HG02885 (cell line): ENCODE results near the gene IARS1.

Source experiments
- ATAC-seq: cut with Tn5 transposase; IDR thresholded peaks from one replicate; pipeline ENCODE4 v1.9.1; 2021; ENCODE audit warnings: mild to moderate bottlenecking; ENCODE audit not compliant: unreplicated experiment, poor library complexity

The IARS1 gene

GRCh38 chr9:92297611-92298010, 4.1 kb upstream of the IARS1 start:
- ATAC-seq: no peak

DNA sequence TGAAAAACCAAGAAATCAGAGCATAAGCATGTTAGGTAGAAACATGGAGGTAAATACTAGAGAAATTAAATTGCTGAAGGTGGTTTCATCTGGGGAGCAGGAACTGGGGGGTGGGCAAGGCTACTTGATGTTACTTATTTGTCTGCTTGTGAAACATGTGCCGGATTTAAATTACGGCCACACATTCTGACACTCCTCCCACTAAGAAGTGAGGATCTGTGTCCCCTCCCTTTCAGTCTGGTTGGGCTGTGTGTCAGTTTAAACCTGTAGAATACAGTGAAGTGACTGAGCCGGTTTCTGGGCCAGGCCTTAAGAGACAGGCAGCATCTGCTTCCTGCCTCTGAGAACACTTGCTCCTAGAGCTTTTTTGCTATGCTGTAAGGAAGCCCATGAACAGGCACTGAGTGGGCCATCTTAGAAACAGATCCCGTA, 2.3 kb upstream of the IARS1 start:
- no peak for ATAC-seq

DNA sequence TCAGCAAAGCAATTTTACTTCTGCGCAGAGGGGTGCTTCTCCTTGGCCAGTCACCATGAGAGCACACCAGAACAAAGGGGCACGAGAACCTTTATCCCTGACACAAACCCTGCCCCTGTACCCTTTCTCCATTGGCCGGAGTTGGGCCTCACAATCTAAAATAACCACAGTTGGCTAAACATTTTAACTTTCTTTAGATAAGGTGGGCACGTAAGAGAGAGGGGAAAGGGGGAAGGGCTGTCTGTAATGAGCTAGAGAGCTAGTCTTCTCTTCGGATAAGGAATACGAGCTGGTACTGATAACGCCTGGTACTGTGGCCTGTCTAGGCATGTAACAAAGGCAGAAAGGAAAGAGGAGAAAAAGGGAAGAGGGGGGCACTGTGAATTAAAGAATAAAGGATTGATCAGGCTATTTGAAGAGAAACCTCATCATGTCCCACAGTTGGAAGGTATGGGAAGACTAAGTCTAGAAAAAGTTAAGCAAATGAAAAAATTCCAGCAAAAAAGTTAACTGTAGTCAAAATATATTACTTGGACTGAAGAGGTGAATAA, 1.8 kb upstream of the IARS1 start:
- no peak for ATAC-seq

GRCh38 chr9:92294297-92294676, 790 bp upstream of the IARS1 start:
- no peak for ATAC-seq

- no peak for ATAC-seq
Measured at GRCh38 chr9:92293075-92293354, 482 bp downstream of the IARS1 start.

DNA sequence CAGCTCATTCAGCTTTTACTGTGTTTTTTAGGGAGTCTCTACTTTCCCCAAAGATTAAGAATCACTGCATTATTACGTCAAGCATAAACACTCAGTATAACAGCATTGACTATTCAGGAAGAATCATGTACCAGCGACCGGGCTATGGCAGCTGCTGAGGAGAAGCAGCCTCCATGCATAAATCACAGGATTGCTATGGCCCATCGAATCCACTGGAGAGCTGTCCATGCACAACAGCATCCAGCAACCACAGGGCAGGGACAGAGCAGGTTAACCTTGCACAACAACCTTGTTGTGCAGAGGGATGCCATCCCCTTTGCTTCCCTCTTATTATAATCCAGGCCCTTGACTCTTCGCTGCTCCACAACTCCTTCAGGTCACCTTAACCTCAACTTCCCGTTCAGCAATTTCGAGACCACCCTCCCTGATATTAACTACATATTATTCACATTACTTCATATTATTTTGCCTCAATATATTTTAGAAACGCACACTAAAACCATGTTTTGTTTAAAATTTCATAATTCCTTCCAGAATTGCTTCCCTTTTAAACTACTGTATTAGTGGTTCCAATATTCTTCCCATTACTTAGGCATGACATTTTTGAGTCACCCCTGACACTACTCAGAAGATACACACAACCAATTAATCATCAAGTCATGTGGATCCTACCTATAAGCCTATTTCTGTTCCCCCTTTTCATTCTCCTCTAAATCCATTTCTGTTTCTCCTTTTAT, 991 bp downstream of the IARS1 start:
- no peak for ATAC-seq

DNA sequence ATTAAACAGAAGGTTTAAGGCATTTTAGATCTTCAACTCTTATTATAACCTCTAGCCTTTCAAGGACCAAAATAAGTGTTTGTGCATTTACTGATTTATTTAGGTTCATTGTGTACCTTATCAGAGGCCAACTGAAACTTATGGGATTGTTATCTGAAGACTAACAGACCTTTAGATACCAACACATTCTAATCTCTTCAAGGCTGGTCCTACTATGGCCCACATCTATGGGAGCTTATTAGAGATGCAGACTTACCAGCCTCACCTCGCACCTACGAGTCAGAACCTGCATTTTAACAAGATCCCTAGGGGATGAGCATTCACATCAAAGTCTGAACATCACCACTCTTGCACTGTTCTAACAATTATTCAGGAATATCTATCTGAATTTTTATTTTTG, 1.9 kb downstream of the IARS1 start:
- no peak for ATAC-seq

GRCh38 chr9:92290785-92291429, 2.6 kb downstream of the IARS1 start:
- no peak for ATAC-seq

GRCh38 chr9:92289708-92290390, 3.6 kb downstream of the IARS1 start:
- no peak for ATAC-seq

DNA sequence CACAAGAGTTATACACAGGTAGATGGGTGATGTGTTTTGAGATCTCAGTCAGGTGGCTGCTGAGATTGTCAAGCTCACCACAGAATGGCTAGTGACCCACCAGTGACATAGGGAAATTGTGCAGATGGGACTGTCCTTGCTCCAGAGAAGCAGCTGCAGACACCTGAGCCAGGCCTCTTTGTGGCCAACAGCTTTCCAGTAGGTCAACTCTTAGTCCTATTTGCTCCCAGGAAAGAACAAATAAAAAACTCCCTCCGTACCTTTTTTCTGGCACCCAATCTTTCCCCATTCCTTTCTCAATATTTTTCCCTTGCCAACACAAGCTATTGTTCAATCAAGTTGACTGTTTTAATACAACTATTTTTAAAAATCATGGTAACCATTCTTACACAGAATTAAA, 14.2 kb downstream of the IARS1 start:
- no peak for ATAC-seq

DNA sequence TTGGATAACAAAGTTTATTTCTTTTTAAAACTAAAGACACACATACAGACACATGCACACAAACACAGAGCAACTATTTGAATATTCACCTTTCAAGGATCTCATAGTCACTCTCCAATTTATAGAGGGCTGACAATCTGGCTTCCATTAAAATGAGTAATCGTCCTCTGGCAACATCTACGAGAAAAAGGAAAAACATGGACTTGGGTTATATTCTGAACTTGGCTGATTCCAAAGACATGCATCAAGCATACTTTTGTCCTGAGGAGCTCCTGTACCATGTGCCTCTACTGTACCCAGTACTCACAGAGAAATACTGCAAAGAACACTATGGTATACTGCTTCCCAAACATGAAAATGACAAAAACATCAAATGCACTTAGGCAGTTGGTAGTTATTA, 15.4 kb downstream of the IARS1 start:
- no peak for ATAC-seq

DNA sequence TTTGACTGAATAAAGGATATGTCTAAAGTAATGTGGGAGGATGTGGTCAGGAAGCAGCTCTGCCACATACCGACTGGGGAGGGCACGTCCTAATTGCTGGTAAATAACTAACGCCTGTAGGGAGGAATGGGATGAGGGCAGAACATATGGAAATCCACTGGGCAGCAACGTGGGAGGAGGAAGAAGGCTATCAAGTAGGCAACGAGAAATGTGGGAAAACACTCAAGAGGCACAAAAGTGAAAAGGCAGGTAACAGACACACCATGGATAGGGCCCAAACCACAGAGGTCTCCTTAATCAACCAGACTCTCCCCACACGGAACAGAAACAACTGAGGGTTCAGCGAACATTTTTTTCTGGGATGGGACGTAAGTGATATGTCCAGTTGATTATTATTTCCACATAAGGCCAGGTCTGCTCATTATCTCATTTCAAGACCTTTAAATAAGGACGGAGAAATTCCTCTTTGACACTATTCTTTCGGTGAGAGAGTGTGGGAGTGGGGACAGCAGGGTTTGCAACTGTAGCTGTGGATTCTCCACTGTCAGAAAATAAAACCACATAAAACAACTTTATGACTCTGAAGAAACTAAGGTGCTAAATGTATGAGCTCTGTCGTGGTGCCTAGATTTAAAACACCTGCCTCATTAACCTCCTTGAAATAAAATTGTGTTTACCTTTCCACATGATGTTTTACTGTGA, 17.0 kb downstream of the IARS1 start:
- ATAC-seq: no peak

DNA sequence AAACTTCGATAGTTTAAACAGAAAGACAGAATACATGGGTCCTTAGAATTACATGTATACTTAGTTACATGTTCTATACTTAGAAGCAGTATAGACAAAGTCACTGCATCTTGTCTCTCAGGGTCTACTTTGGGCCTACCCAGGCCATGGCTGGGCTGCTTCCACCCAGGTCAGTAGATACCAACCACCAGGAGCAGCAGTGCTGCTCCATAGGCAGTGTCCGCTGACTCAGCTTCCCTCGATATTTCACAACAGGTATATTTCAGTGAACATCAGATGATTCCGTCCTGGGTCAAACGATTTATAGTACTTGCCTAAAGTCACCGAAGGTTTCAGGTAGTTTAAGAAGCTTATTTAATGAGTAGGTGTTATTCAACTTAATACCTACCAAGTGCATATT, 18.0 kb downstream of the IARS1 start:
- no peak for ATAC-seq

GRCh38 chr9:92270511-92270910, 23.0 kb downstream of the IARS1 start:
- ATAC-seq: no peak

DNA sequence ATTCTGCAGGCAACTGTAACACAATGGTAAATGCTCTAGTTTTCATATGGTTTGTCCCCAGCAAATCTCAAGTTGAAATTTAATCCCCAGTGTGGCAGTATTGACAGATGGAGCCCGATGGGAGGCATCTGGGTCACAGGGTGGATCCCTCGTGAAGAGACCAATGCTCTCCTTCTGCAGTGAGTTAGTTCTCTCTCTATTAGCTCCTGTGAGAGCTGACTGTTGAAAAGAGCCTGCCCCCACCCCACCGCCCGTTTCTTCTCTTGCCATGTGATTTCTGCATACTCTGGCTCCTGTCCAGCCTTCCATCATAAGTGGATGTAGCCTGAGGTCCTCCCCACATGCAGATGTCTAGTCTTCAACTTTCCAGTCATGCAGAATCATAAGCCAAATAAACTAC, 27.0 kb downstream of the IARS1 start:
- no peak for ATAC-seq

DNA sequence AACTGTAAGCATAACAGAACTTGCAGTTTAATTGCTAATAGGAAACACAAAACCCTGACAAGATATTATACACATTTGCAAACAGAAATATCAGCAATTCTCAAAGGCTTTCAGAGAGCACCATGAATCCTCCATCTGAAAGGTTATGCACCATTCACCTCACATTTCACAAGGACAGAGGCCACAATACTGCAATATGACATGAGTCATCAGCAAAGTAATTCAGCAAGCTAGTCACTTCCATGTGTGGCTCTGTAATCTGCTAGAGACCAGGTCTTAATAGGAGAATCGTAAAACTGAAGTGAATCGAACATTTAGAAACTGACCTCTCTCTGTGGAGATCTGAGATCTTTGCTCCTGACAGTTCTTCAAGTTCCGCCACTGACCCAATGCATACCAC, 28.3 kb downstream of the IARS1 start:
- ATAC-seq: no peak

DNA sequence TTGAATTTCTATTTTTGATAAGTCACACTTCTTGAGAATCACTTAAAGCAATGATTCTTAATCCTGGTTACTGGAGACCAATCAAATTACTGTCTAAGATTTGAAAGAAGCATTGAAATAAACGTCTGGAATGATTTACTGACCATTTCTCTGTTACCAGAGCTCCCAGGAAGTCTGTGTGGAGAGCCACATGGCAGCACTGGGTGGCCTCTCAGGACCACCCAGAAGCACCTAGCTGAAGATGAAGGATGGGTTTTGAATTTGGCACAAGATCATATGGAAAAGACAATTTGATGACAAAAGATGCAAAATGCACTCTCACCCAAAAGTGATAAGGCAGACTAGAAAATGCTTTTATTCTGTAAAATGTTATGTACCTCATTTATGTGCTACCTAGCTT, 30.4 kb downstream of the IARS1 start:
- no peak for ATAC-seq

DNA sequence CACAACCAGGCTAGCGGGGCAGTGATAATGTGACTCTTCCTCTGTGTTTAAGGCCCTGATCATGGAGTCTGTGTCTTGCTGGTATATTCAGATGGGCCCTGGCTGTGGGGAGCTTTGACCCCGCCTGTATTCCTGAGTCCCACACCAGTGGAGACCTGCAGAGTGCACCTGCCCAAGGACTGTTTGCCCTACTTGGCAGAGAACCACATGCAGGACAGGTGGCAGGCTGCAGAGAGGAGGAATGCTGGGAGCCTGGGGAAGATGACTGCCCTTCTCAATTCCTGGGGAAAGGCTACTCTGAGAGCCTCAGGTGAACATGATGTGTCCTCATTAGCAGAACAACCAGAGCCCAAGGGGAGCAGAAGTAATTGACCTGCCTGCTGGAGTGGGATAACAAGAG, 36.2 kb downstream of the IARS1 start:
- no peak for ATAC-seq

DNA sequence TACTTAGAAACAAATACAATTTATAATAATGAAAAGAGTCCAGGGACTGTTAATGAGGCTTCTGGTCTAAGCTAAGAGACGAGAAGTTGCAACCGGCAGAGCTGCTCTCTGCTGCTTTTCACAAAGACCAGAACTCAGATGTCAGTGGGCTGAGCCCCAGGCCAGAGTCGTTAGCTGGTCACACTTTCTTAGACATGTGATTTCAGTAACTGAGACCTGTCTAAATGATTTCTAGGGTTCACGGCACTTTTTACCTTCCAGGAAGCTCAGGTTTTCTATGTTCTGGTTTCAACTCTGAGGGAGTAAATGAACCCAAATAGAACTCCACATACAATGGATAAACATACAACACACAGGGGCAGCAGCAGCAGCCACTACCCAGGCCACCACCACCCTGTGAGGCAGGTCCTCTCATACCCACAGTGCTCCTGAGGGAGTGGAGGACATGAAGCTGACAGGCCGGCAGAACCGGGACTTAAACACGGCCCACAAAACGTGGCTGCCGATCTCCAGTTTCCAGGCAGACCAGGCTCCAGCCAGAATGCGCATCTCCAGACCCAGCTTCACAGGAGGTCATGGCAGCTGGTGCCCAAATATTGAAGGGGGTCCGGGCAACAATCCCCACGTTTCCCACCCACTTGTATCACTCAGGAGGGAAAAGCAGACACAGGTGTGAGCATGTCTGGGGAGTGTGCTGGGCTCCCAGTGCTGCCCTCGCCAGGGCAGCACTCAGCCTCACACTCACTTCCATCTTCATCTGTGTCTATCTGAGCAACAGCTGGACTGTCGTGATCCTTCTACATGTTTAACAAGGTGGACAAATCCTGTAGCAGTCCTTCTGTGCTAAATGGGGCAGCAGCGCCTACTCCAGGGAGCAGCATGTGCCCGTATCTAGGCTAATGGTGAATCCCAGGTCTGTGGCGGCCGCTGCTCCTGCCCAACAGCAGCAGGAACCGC, 38.8 kb downstream of the IARS1 start:
- ATAC-seq: no peak

GRCh38 chr9:92253656-92254055, 39.8 kb downstream of the IARS1 start:
- no peak for ATAC-seq
